ENCODE measurements around the gene OR7A5. TPM values are rescaled to one million over a fixed set of nuclear protein-coding genes. Genes with fewer than 3 reads are reported as not detected.

OR7A5 gene
- polyA plus RNA-seq, 1 of the 3 experiments (the other 2 are of a cell fraction), result not detected

DNA sequence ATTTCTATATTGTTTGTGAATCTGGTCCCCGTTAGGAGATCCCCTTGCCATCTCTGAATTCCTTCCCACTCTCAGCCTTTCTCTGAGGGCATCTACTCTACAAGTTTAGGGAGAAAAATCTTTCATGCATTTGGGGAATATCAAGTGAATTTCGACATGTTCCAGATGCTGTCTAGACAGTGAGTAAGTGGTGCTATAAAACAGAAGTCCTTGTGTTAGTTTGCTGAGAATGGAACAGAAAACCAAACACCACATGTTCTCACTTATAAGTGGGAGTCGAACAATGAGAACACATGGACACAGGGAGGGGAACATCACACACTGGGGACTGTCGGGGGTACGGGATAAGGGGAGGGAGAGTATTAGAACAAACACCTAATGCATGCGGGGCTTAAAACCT, 8.6 kb upstream of the OR7A5 start:
- Histone ChIP-seq H3F3A (replicated peaks; ENCODE audit: insufficient read depth) (no peaks in the 10 kb centered on the region), H3K79me2 (ENCODE audit: insufficient read depth) (no peaks in the 10 kb centered on the region), H3K4me3 (ENCODE audit: low read depth in 2 of 2, low read length in 1 of 2) (no peak overlapping the region), H3K9me3 (no peaks in the 10 kb centered on the region), H3K9me2 (no peaks in the 10 kb centered on the region), H3K4me2 (no peak overlapping the region), H4K20me1 (ENCODE audit: insufficient read depth) (no peaks in the 10 kb centered on the region), H3K4me1 (ENCODE audit: control insufficient read depth in 1 of 2, insufficient read depth in 2 of 2, low read depth in 1 of 2, low read length in 1 of 2) (no peaks in the 10 kb centered on the region), H3K27ac (ENCODE audit: low read depth in 2 of 2, low read length in 1 of 2) (no peak overlapping the region), H2AFZ (ENCODE audit: low read depth) (no peak overlapping the region), H3K9ac (no peak overlapping the region), H3K36me3 (replicated peaks in 1 of 2; ENCODE audit: control insufficient read depth in 1 of 2, insufficient read depth in 2 of 2, low read length in 1 of 2) (no peaks in the 10 kb centered on the region), H3K27me3 (ENCODE audit: insufficient read depth) (no peaks in the 10 kb centered on the region; the same call in 1 of the 2 replicates)
- ChIA-PET CTCF (no interaction called here), POLR2A (no interaction called here)
- WGBS (ENCODE audit: low lambda C conversion rate), result 1% methylated on average over 6 of the region's 6 CpGs
- no peak for DNase-seq
- TF ChIP-seq, protein P1, sequence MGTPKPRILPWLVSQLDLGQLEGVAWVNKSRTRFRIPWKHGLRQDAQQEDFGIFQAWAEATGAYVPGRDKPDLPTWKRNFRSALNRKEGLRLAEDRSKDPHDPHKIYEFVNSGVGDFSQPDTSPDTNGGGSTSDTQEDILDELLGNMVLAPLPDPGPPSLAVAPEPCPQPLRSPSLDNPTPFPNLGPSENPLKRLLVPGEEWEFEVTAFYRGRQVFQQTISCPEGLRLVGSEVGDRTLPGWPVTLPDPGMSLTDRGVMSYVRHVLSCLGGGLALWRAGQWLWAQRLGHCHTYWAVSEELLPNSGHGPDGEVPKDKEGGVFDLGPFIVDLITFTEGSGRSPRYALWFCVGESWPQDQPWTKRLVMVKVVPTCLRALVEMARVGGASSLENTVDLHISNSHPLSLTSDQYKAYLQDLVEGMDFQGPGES (IDR thresholded peaks at IDR 0.05; ENCODE audit: low read depth, low read length), result no peak
- TF ChIP-seq YY1 (IDR thresholded peaks at IDR 0.05; ENCODE audit: low read depth), result no peak
- TF ChIP-seq RAD21 (IDR thresholded peaks at IDR 0.05; ENCODE audit: low read length), result no peak
- TF ChIP-seq FOXM1 (IDR thresholded peaks at IDR 0.05; ENCODE audit: low read depth), result no peak
- no peak for TF ChIP-seq EZH2phosphoT487 (IDR thresholded peaks at IDR 0.05; ENCODE audit: borderline replicate concordance, low read depth)
- no peak for TF ChIP-seq MAX (IDR thresholded peaks at IDR 0.05; ENCODE audit: low read depth)
- TF ChIP-seq GABPA (IDR thresholded peaks at IDR 0.05; ENCODE audit: low read depth), result no peak

DNA sequence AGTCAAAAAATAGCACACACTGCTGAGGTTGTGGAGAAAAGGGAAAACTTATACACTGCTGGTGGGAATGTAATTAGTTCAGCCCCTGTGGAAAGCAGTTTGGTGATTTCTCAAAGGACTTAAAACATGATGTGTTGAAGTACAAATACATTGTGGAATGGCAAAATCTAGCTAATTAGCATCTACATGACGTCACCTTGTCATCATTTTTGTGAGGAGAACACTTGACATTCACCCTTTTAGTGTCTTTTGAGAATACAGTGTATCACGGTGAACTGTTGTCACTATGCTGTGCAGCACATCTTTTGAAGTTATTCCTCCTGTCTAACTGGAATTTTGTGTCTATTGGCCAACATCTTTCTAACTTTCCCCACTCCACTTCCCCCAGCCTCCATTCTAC, 8.2 kb upstream of the OR7A5 start:
- Histone ChIP-seq H3K79me2 (ENCODE audit: insufficient read depth) (no peaks in the 10 kb centered on the region), H4K20me1 (ENCODE audit: insufficient read depth) (no peaks in the 10 kb centered on the region), H2AFZ (ENCODE audit: low read depth) (no peak overlapping the region), H3K4me2 (no peak overlapping the region), H3K27ac (ENCODE audit: low read depth in 2 of 2, low read length in 1 of 2) (no peak overlapping the region), H3K9ac (no peak overlapping the region), H3K4me3 (ENCODE audit: low read depth in 2 of 2, low read length in 1 of 2) (no peak overlapping the region), H3K36me3 (replicated peaks in 1 of 2; ENCODE audit: control insufficient read depth in 1 of 2, insufficient read depth in 2 of 2, low read length in 1 of 2) (no peaks in the 10 kb centered on the region), H3K4me1 (ENCODE audit: control insufficient read depth in 1 of 2, insufficient read depth in 2 of 2, low read depth in 1 of 2, low read length in 1 of 2) (no peaks in the 10 kb centered on the region), H3K9me3 (no peaks in the 10 kb centered on the region), H3F3A (replicated peaks; ENCODE audit: insufficient read depth) (no peaks in the 10 kb centered on the region), H3K9me2 (no peaks in the 10 kb centered on the region), H3K27me3 (ENCODE audit: insufficient read depth) (no peaks in the 10 kb centered on the region; the same call in 1 of the 2 replicates)
- WGBS (ENCODE audit: low lambda C conversion rate), result 0% methylated on average over 2 of the region's 2 CpGs
- ChIA-PET CTCF (no interaction called here), POLR2A (no interaction called here)
- no peak for DNase-seq
- TF ChIP-seq RCOR1 (IDR thresholded peaks at IDR 0.05; ENCODE audit: low read length) (no peak), JUND (IDR thresholded peaks at IDR 0.05) (no peak), SMC3 (IDR thresholded peaks at IDR 0.05; ENCODE audit: low read depth, low read length) (no peak), USF1 (IDR thresholded peaks at IDR 0.05; ENCODE audit: borderline replicate concordance, low read depth) (no peak), FOSL2 (IDR thresholded peaks at IDR 0.05; ENCODE audit: borderline replicate concordance, low read depth) (no peak), RAD21 (IDR thresholded peaks at IDR 0.05; ENCODE audit: low read length) (no peak), MXI1 (IDR thresholded peaks at IDR 0.05; ENCODE audit: low read depth, low read length) (no peak), NFIC (IDR thresholded peaks at IDR 0.05; ENCODE audit: borderline replicate concordance) (no peak), RXRA (IDR thresholded peaks at IDR 0.05; ENCODE audit: borderline replicate concordance, low read depth) (no peak), CHD2 (IDR thresholded peaks at IDR 0.05; ENCODE audit: low read length, partially characterized antibody) (no peak), MEF2A (IDR thresholded peaks at IDR 0.05; ENCODE audit: borderline replicate concordance, low read depth) (no peak), TAF1 (IDR thresholded peaks at IDR 0.05; ENCODE audit: borderline replicate concordance, low read depth, low read length) (no peak), RFX5 (IDR thresholded peaks at IDR 0.05; ENCODE audit: low read length) (no peak), GABPA (IDR thresholded peaks at IDR 0.05; ENCODE audit: low read depth) (no peak), FOXJ3 (CRISPR knock-in tag; IDR thresholded peaks at IDR 0.05) (no peak), YY1 (IDR thresholded peaks at IDR 0.05; ENCODE audit: low read depth) (no peak)
- TF ChIP-seq, protein P2, sequence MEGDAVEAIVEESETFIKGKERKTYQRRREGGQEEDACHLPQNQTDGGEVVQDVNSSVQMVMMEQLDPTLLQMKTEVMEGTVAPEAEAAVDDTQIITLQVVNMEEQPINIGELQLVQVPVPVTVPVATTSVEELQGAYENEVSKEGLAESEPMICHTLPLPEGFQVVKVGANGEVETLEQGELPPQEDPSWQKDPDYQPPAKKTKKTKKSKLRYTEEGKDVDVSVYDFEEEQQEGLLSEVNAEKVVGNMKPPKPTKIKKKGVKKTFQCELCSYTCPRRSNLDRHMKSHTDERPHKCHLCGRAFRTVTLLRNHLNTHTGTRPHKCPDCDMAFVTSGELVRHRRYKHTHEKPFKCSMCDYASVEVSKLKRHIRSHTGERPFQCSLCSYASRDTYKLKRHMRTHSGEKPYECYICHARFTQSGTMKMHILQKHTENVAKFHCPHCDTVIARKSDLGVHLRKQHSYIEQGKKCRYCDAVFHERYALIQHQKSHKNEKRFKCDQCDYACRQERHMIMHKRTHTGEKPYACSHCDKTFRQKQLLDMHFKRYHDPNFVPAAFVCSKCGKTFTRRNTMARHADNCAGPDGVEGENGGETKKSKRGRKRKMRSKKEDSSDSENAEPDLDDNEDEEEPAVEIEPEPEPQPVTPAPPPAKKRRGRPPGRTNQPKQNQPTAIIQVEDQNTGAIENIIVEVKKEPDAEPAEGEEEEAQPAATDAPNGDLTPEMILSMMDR (IDR thresholded peaks at IDR 0.05), result no peak
- TF ChIP-seq, protein P3, sequence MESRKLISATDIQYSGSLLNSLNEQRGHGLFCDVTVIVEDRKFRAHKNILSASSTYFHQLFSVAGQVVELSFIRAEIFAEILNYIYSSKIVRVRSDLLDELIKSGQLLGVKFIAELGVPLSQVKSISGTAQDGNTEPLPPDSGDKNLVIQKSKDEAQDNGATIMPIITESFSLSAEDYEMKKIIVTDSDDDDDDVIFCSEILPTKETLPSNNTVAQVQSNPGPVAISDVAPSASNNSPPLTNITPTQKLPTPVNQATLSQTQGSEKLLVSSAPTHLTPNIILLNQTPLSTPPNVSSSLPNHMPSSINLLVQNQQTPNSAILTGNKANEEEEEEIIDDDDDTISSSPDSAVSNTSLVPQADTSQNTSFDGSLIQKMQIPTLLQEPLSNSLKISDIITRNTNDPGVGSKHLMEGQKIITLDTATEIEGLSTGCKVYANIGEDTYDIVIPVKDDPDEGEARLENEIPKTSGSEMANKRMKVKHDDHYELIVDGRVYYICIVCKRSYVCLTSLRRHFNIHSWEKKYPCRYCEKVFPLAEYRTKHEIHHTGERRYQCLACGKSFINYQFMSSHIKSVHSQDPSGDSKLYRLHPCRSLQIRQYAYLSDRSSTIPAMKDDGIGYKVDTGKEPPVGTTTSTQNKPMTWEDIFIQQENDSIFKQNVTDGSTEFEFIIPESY (IDR thresholded peaks at IDR 0.05; ENCODE audit: borderline replicate concordance, low read depth), result no peak
- TF ChIP-seq, protein P1 (IDR thresholded peaks at IDR 0.05; ENCODE audit: low read depth, low read length), result no peak
